K562 (cell line): Measurements from ENCODE around the gene TIMM17B. TPM values are rescaled to one million over a fixed set of nuclear protein-coding genes. Genes with fewer than 3 reads are reported as not detected.

Experiments
- HOXB6 ChIP-seq: fragments of 250-450 bp; sonication (Bioruptor Pico); IDR thresholded peaks from 2 replicates; pipeline ENCODE4 v1.5.1; 2022; ENCODE audit warnings: mild to moderate bottlenecking, borderline replicate concordance
- MAFG ChIP-seq: fragments of 450-650 bp; conservative IDR thresholded peaks from 2 replicates; pipeline ENCODE4 v1.6.1; 2016; ENCODE audit warnings: missing genetic modification characterization, missing compliant biosample characterization
- OTX1 ChIP-seq: fragments of 450-650 bp; formaldehyde crosslinking; IDR thresholded peaks from 2 replicates; pipeline ENCODE4 v1.4.0; 2022; ENCODE audit warnings: mild to moderate bottlenecking
- PKNOX1 ChIP-seq: fragments of 450-650 bp; IDR thresholded peaks from 2 replicates; pipeline ENCODE4 v1.6.1; 2016
- TEAD4 ChIP-seq, 2 experiments: sonication (generic) in 1 of 2; formaldehyde crosslinking in 1 of 2; IDR thresholded peaks; 2 replicates each; pipeline versions ENCODE4 v1.6.1 to v1.8.0; 2012 to 2022; ENCODE audit warnings: borderline replicate concordance in 1 of 2, inconsistent platforms in 1 of 2, low read length in 1 of 2, mild to moderate bottlenecking in 1 of 2, missing genetic modification reagents in 1 of 2
- ZNF280A ChIP-seq: fragments of 450-650 bp; IDR thresholded peaks from 2 replicates; pipeline ENCODE4 v1.6.1; 2018; ENCODE audit warnings: mild to moderate bottlenecking, low read depth; ENCODE audit not compliant: partially characterized antibody
- ZNF644 ChIP-seq: fragments of 200-800 bp; sonication (Bioruptor generic); IDR thresholded peaks from 2 replicates; pipeline ENCODE4 v1.6.1; 2016; ENCODE audit warnings: low read depth, missing genetic modification characterization, missing compliant biosample characterization
- polyA plus RNA-seq, 8 experiments: library from polyadenylated mRNA; depleted of rRNA in 4 of 8; stranded (reverse) in 5 of 8; unstranded in 3 of 8; fragments of >200 nt; fragmentation: Nextera tagmentation in 2 of 8; fragmentation: Illumina TruSeq in 1 of 8; extraction: Ambion mirVana in 2 of 8; extraction: Trizol in 1 of 8; gene quantifications; 2 replicates each; pipeline versions ENCODE4 v1.2.1 to v1.2.3, GENCODE V29; 2011 to 2014; ENCODE audit warnings: inconsistent platforms in 1 of 8, missing spikeins in 1 of 8
- total RNA-seq, 7 experiments: library from RNA; depleted of rRNA in 6 of 7; stranded (reverse); fragments of >200 nt in 6 of 7; fragmentation: Illumina TruSeq in 2 of 7; extraction: Trizol in 2 of 7; gene quantifications; 2 replicates each; pipeline versions ENCODE4 v1.2.1 to v1.2.3, GENCODE V29; 2011 to 2021; ENCODE audit warnings: low replicate concordance in 1 of 7

TIMM17B gene
- total and polyA plus RNA-seq, 9 of the 15 experiments (the other 6 are each of a cell fraction or from before 2014, with no cell fraction given): 9.9 to 184 (median 115) TPM

GRCh38 chrX:48919947-48920717 is 22.6 kb upstream of the TIMM17B start (continued):
- TF ChIP-seq HOXB6 (CRISPR knock-in tag) (no peak), PKNOX1 (peak; percentile 74), MAFG (tag) (peak; percentile 42; the same call in 1 of the 2 replicates), ZNF280A (no peak), ZNF644 (tag) (no peak), TEAD4 (IDR thresholded peaks at IDR 0.05; ENCODE audit: low read length) (0 out of 2 replicates have a peak, but pooled peaks have one; percentile 25), TEAD4 (CRISPR knock-in tag; IDR thresholded peaks at IDR 0.05; ENCODE audit: borderline replicate concordance) (no peak), OTX1 (no peak)
- TF ChIP-seq, all 486 proteins: peak for 31
